Measurements from ENCODE around the gene SPEG. TPM values are rescaled to one million over a fixed set of nuclear protein-coding genes. Genes with fewer than 3 reads are reported as not detected.

Gene SPEG
- total and polyA plus RNA-seq, 2 of the 13 experiments (the other 11 are each of a cell fraction or from before 2014, with no cell fraction given) = 0.18 to 0.24 TPM

DNA sequence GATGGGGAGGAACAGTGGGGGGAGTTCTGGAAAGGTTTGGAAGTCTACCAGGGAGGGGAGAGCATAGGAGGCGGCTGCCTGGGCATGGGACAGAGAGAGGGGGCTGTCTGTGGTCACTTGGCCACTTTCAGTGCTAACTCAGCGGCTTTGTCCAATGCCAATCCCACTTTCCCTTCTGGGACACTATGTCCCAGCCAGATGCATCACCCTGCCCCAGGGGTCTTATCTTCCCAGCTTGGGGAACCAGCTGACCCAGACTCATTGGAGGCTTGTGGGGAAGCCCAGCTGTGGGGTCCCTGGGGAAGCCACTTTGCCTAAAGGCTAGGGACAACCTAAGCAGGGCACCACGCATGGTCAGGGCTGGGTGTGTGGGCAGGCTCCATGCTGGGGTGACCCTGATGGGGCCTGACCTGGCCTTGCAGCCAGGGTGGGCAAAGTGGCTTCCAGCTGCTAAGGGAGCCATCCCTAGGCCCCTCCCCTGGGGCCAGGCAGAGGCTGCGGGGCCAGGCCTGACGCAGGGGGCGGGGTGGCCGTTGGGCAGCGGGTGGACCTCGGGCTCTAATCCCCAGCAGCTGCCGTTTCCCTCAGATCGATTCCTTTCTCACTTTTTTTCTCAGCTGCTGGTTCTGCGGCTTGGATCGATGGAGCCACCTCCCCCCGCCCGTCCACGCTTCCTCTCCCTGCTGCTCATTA, 78.0 kb downstream of the SPEG start (continued):
- TF ChIP-seq, protein P1, sequence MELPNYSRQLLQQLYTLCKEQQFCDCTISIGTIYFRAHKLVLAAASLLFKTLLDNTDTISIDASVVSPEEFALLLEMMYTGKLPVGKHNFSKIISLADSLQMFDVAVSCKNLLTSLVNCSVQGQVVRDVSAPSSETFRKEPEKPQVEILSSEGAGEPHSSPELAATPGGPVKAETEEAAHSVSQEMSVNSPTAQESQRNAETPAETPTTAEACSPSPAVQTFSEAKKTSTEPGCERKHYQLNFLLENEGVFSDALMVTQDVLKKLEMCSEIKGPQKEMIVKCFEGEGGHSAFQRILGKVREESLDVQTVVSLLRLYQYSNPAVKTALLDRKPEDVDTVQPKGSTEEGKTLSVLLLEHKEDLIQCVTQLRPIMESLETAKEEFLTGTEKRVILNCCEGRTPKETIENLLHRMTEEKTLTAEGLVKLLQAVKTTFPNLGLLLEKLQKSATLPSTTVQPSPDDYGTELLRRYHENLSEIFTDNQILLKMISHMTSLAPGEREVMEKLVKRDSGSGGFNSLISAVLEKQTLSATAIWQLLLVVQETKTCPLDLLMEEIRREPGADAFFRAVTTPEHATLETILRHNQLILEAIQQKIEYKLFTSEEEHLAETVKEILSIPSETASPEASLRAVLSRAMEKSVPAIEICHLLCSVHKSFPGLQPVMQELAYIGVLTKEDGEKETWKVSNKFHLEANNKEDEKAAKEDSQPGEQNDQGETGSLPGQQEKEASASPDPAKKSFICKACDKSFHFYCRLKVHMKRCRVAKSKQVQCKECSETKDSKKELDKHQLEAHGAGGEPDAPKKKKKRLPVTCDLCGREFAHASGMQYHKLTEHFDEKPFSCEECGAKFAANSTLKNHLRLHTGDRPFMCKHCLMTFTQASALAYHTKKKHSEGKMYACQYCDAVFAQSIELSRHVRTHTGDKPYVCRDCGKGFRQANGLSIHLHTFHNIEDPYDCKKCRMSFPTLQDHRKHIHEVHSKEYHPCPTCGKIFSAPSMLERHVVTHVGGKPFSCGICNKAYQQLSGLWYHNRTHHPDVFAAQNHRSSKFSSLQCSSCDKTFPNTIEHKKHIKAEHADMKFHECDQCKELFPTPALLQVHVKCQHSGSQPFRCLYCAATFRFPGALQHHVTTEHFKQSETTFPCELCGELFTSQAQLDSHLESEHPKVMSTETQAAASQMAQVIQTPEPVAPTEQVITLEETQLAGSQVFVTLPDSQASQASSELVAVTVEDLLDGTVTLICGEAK (IDR thresholded peaks at IDR 0.05) = no peak
- TF ChIP-seq, protein P1 (CRISPR knock-in tag; IDR thresholded peaks at IDR 0.05) = no peak; the same call in 1 of the 2 replicates
- TF ChIP-seq ZNF713 (CRISPR knock-in tag; IDR thresholded peaks at IDR 0.05) (no peak), ZNF550 (CRISPR knock-in tag; IDR thresholded peaks at IDR 0.05; ENCODE audit: borderline replicate concordance) (no peak), KAT7 (CRISPR knock-in tag; IDR thresholded peaks at IDR 0.05; ENCODE audit: borderline replicate concordance) (no peak), KAT8 (CRISPR knock-in tag; IDR thresholded peaks at IDR 0.05) (no peak), PHF21A (CRISPR knock-in tag; IDR thresholded peaks at IDR 0.05) (peak; percentile 64; the same call in 1 of the 2 replicates), ZIK1 (CRISPR knock-in tag; IDR thresholded peaks at IDR 0.05; ENCODE audit: borderline replicate concordance, low read depth) (no peak), ARID5B (CRISPR knock-in tag; IDR thresholded peaks at IDR 0.05) (peak; percentile 50; the same call in 1 of the 2 replicates), SYNCRIP (IDR thresholded peaks at IDR 0.05; ENCODE audit: insufficient read depth, low read depth, low read length) (no peak), ZNF205 (CRISPR knock-in tag; IDR thresholded peaks at IDR 0.05) (0 out of 2 replicates have a peak, but pooled peaks have one; percentile 62)
- TF ChIP-seq, protein P2, sequence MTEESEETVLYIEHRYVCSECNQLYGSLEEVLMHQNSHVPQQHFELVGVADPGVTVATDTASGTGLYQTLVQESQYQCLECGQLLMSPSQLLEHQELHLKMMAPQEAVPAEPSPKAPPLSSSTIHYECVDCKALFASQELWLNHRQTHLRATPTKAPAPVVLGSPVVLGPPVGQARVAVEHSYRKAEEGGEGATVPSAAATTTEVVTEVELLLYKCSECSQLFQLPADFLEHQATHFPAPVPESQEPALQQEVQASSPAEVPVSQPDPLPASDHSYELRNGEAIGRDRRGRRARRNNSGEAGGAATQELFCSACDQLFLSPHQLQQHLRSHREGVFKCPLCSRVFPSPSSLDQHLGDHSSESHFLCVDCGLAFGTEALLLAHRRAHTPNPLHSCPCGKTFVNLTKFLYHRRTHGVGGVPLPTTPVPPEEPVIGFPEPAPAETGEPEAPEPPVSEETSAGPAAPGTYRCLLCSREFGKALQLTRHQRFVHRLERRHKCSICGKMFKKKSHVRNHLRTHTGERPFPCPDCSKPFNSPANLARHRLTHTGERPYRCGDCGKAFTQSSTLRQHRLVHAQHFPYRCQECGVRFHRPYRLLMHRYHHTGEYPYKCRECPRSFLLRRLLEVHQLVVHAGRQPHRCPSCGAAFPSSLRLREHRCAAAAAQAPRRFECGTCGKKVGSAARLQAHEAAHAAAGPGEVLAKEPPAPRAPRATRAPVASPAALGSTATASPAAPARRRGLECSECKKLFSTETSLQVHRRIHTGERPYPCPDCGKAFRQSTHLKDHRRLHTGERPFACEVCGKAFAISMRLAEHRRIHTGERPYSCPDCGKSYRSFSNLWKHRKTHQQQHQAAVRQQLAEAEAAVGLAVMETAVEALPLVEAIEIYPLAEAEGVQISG (CRISPR knock-in tag; IDR thresholded peaks at IDR 0.05) = peak; percentile 38; the same call in 1 of the 2 replicates
